Lower leg skin (tissue), 3 donors: ENCODE data around the gene MAL.

ENCODE experiments used
- POLR2A ChIP-seq, 2 donors: fragments of 450-650 bp; IDR thresholded peaks; one replicate each; pipeline ENCODE4 v1.6.1; 2016 to 2017; ENCODE audit warnings: antibody characterized with exemption in 2 of 2, mild to moderate bottlenecking in 1 of 2, moderate library complexity in 1 of 2
- TF ChIP-seq, protein P1 (sequence below), 3 donors: fragments of 450-650 bp; IDR thresholded peaks; one replicate each; pipeline ENCODE4 v1.5.1; 2016; ENCODE audit warnings: antibody characterized with exemption in 3 of 3, mild to moderate bottlenecking in 3 of 3, moderate library complexity in 2 of 3

- TF ChIP-seq, protein P1, sequence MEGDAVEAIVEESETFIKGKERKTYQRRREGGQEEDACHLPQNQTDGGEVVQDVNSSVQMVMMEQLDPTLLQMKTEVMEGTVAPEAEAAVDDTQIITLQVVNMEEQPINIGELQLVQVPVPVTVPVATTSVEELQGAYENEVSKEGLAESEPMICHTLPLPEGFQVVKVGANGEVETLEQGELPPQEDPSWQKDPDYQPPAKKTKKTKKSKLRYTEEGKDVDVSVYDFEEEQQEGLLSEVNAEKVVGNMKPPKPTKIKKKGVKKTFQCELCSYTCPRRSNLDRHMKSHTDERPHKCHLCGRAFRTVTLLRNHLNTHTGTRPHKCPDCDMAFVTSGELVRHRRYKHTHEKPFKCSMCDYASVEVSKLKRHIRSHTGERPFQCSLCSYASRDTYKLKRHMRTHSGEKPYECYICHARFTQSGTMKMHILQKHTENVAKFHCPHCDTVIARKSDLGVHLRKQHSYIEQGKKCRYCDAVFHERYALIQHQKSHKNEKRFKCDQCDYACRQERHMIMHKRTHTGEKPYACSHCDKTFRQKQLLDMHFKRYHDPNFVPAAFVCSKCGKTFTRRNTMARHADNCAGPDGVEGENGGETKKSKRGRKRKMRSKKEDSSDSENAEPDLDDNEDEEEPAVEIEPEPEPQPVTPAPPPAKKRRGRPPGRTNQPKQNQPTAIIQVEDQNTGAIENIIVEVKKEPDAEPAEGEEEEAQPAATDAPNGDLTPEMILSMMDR (IDR thresholded peaks at IDR 0.05) = no peak
- no peak for TF ChIP-seq POLR2A (IDR thresholded peaks at IDR 0.05)
Measured at GRCh38 chr2:95013726-95014125, 11.8 kb upstream of the MAL start.
